DOHH2 (cell line): ENCODE results near the gene C1RL.

ENCODE experiments used
- H3F3A ChIP-seq: fragments of 200-600 bp; sonication (generic), shearing (Covaris generic); 2 replicates; pipeline ENCODE4 v1.6.0; 2016; ENCODE audit warnings: antibody characterized with exemption, mild to moderate bottlenecking; ENCODE audit not compliant: control insufficient read depth, insufficient read depth
- H3K27ac ChIP-seq: fragments of 200-600 bp; sonication (generic); 2 replicates; pipeline ENCODE4 v1.5.1; 2014; ENCODE audit warnings: low read depth, mild to moderate bottlenecking, low read length, moderate library complexity
- H3K27me3 ChIP-seq: fragments of 200-600 bp; sonication (generic); 2 replicates; pipeline ENCODE4 v1.6.1; 2014; ENCODE audit warnings: mild to moderate bottlenecking, low read length, mixed read lengths; ENCODE audit not compliant: control insufficient read depth
- H3K36me3 ChIP-seq: fragments of 200-600 bp; sonication (generic); 2 replicates; pipeline ENCODE4 v1.6.1; 2014; ENCODE audit warnings: mild to moderate bottlenecking, low read length, moderate library complexity, mixed read lengths; ENCODE audit not compliant: control insufficient read depth
- H3K4me1 ChIP-seq: fragments of 200-600 bp; sonication (generic); 2 replicates; pipeline ENCODE4 v1.6.1; 2014; ENCODE audit warnings: mild to moderate bottlenecking, low read length, mixed read lengths; ENCODE audit not compliant: control insufficient read depth
- H3K4me2 ChIP-seq: fragments of 200-600 bp; sonication (generic); 2 replicates; pipeline ENCODE4 v1.6.0; 2014; ENCODE audit warnings: mild to moderate bottlenecking, low read length, moderate library complexity
- H3K4me3 ChIP-seq: fragments of 200-600 bp; sonication (generic); 2 replicates; pipeline ENCODE4 v1.5.1; 2014; ENCODE audit warnings: mild to moderate bottlenecking, low read length, mixed read lengths
- H3K79me2 ChIP-seq: fragments of 200-600 bp; sonication (generic); 2 replicates; pipeline ENCODE4 v1.6.1; 2014; ENCODE audit warnings: mild to moderate bottlenecking, low read length, mixed read lengths; ENCODE audit not compliant: control insufficient read depth
- H3K9me2 ChIP-seq: fragments of 200-600 bp; sonication (generic); replicated peaks from 2 replicates; pipeline ENCODE4 v1.6.1; 2014; ENCODE audit warnings: mild to moderate bottlenecking, low read length, mixed read lengths; ENCODE audit not compliant: control insufficient read depth
- H3K9me3 ChIP-seq: fragments of 200-600 bp; sonication (generic); 2 replicates; pipeline ENCODE4 v1.6.1; 2014; ENCODE audit warnings: antibody characterized with exemption, low read length, mixed read lengths; ENCODE audit not compliant: control insufficient read depth, insufficient read depth
- H4K20me1 ChIP-seq: fragments of 200-600 bp; sonication (generic); 2 replicates; pipeline ENCODE4 v1.6.0; 2014; ENCODE audit warnings: low read depth, mild to moderate bottlenecking, antibody characterized with exemption, low read length, moderate library complexity; ENCODE audit not compliant: control insufficient read depth, insufficient read depth
- EZH2phosphoT487 ChIP-seq: fragments of 200-600 bp; sonication (generic); IDR thresholded peaks from 2 replicates; pipeline ENCODE4 v1.6.1; 2017; ENCODE audit warnings: borderline replicate concordance, mild to moderate bottlenecking, antibody characterized with exemption, low read length, moderate library complexity, mixed read lengths
- TF ChIP-seq, protein P1 (sequence below): fragments of 200-600 bp; sonication (generic); IDR thresholded peaks from one replicate; pipeline ENCODE4 v1.5.1; 2014; ENCODE audit warnings: antibody characterized with exemption, mild to moderate bottlenecking, low read depth, low read length; ENCODE audit not compliant: poor library complexity, severe bottlenecking

The C1RL gene

DNA sequence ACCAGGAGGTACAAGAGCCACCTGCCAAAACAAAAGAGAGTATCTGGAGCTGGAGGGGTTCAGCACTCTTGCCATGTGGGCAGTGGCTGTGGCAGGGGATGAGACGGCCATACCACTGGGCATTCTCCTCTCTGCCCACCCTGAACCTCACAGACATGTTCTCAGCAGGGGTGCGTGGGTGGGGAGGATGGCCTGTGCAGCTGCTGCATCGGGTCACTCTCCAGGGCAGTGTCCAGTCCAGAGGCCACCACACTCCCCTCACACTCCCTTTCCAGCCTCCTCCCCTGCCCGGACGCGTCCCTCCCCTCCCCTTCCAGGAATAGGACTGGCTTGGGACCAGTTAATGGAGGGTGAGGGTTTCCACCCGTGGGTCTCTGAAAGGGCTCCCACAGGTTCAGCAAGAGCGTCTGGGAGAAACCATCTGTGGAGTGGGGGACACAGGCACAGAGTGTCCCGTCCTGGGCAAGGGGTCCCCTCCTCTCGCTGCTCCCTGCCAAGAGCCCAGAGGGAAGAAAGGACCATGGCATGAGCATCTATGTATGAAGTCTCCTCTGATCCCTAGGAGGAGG, 17.3 kb downstream of the C1RL start:
- H3K9me3 ChIP-seq, result no peaks in the 10 kb centered on the region
- H3K27ac ChIP-seq, result no peak overlapping the region
- no peaks in the 10 kb centered on the region for H4K20me1 ChIP-seq
- H3K36me3 ChIP-seq, result no peaks in the 10 kb centered on the region
- no peaks in the 10 kb centered on the region for H3F3A ChIP-seq
- peaks cover 47% of the 10 kb centered on the region for H3K27me3 ChIP-seq
- no peak overlapping the region for H3K4me2 ChIP-seq
- H3K79me2 ChIP-seq, result no peaks in the 10 kb centered on the region
- TF ChIP-seq EZH2phosphoT487, result no peak
- TF ChIP-seq, protein P1, sequence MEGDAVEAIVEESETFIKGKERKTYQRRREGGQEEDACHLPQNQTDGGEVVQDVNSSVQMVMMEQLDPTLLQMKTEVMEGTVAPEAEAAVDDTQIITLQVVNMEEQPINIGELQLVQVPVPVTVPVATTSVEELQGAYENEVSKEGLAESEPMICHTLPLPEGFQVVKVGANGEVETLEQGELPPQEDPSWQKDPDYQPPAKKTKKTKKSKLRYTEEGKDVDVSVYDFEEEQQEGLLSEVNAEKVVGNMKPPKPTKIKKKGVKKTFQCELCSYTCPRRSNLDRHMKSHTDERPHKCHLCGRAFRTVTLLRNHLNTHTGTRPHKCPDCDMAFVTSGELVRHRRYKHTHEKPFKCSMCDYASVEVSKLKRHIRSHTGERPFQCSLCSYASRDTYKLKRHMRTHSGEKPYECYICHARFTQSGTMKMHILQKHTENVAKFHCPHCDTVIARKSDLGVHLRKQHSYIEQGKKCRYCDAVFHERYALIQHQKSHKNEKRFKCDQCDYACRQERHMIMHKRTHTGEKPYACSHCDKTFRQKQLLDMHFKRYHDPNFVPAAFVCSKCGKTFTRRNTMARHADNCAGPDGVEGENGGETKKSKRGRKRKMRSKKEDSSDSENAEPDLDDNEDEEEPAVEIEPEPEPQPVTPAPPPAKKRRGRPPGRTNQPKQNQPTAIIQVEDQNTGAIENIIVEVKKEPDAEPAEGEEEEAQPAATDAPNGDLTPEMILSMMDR, result no peak
- no peak overlapping the region for H3K4me3 ChIP-seq
- H3K9me2 ChIP-seq, result no peaks in the 10 kb centered on the region
- H3K4me1 ChIP-seq, result no peaks in the 10 kb centered on the region

DNA sequence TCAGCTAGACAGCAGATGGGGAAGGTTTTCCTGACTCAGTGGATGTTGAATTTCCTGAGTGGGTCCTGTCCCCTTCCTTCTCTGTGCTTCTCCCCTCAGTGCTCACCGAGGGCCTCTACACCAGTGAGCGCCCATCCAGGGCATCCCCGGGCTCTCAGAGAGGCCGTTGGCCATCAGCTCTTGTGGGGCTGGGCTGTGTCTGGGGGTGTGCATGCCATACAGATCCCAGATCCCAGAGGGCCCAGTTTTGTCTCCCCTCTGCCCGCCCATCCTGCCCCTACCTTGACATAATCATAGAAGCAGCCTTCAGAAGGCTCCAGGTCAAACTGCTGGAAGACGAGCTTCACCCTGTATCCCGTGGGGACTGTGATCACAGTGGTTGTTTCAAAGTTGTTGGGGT, 17.8 kb downstream of the C1RL start:
- Histone ChIP-seq H3K4me1 (no peaks in the 10 kb centered on the region), H3F3A (no peaks in the 10 kb centered on the region), H3K4me3 (no peak overlapping the region), H3K4me2 (no peak overlapping the region), H3K9me3 (no peaks in the 10 kb centered on the region), H3K27ac (no peak overlapping the region), H4K20me1 (no peaks in the 10 kb centered on the region), H3K36me3 (no peaks in the 10 kb centered on the region), H3K27me3 (peaks cover 47% of the 10 kb centered on the region), H3K9me2 (no peaks in the 10 kb centered on the region), H3K79me2 (no peaks in the 10 kb centered on the region)
- TF ChIP-seq, protein P1, result no peak
- TF ChIP-seq EZH2phosphoT487, result no peak

DNA sequence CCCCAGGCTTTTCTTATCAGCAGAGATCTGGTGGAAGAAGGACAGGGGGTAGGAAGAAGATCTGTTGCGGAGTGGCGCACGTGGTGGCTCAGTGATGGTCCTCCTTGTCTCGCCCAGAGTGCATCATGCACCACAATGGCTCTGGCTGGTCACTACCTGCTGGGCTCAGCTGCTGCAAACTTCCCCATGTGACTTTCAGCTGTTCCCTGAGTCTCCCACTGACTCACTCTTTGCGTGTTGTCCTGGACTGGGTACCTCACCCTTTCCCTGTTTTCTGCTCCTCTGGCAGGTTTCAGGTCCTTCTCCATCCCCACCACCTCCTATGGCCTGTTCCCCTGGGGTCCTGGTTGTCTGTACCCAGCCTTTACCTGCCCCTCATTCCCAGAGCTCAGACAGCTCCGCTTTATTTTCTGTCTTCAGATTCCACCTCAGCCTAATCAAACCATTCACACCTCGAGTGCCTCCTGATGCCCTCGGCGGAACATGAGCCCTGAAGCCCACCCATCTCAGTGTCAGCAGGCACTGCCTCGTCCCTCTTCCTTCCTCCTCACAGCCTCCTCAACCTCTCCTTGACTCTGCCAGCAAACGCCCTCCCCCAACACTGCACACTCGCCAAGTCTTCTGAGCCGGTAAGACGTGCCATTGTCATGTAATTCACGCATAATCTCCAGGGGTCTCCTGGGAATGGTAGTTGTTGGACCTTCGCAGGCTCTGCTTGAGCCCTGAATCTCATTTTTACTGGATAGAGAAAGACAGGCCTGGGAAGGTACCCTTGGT, 18.6 kb downstream of the C1RL start:
- Histone ChIP-seq H3K4me3 (no peak overlapping the region), H3K79me2 (no peaks in the 10 kb centered on the region), H3K4me2 (no peak overlapping the region), H4K20me1 (no peaks in the 10 kb centered on the region), H3K36me3 (no peaks in the 10 kb centered on the region), H3K4me1 (no peaks in the 10 kb centered on the region), H3K9me3 (no peaks in the 10 kb centered on the region; the same call in 1 of the 2 replicates), H3K27me3 (peaks cover 43% of the 10 kb centered on the region), H3F3A (no peaks in the 10 kb centered on the region), H3K27ac (no peak overlapping the region), H3K9me2 (no peaks in the 10 kb centered on the region)
- TF ChIP-seq, protein P1, result no peak
- TF ChIP-seq EZH2phosphoT487, result no peak
